DOHH2 (cell line): ENCODE measurements around the gene RPN1.

Source experiments
- H3F3A ChIP-seq: fragments of 200-600 bp; sonication (generic), shearing (Covaris generic); 2 replicates; pipeline ENCODE4 v1.6.0; 2016; ENCODE audit warnings: antibody characterized with exemption, mild to moderate bottlenecking; ENCODE audit not compliant: control insufficient read depth, insufficient read depth
- H3K27ac ChIP-seq: fragments of 200-600 bp; sonication (generic); 2 replicates; pipeline ENCODE4 v1.5.1; 2014; ENCODE audit warnings: low read depth, mild to moderate bottlenecking, low read length, moderate library complexity
- H3K27me3 ChIP-seq: fragments of 200-600 bp; sonication (generic); 2 replicates; pipeline ENCODE4 v1.6.1; 2014; ENCODE audit warnings: mild to moderate bottlenecking, low read length, mixed read lengths; ENCODE audit not compliant: control insufficient read depth
- H3K36me3 ChIP-seq: fragments of 200-600 bp; sonication (generic); 2 replicates; pipeline ENCODE4 v1.6.1; 2014; ENCODE audit warnings: mild to moderate bottlenecking, low read length, moderate library complexity, mixed read lengths; ENCODE audit not compliant: control insufficient read depth
- H3K4me1 ChIP-seq: fragments of 200-600 bp; sonication (generic); 2 replicates; pipeline ENCODE4 v1.6.1; 2014; ENCODE audit warnings: mild to moderate bottlenecking, low read length, mixed read lengths; ENCODE audit not compliant: control insufficient read depth
- H3K4me2 ChIP-seq: fragments of 200-600 bp; sonication (generic); 2 replicates; pipeline ENCODE4 v1.6.0; 2014; ENCODE audit warnings: mild to moderate bottlenecking, low read length, moderate library complexity
- H3K4me3 ChIP-seq: fragments of 200-600 bp; sonication (generic); 2 replicates; pipeline ENCODE4 v1.5.1; 2014; ENCODE audit warnings: mild to moderate bottlenecking, low read length, mixed read lengths
- H3K79me2 ChIP-seq: fragments of 200-600 bp; sonication (generic); 2 replicates; pipeline ENCODE4 v1.6.1; 2014; ENCODE audit warnings: mild to moderate bottlenecking, low read length, mixed read lengths; ENCODE audit not compliant: control insufficient read depth
- H3K9me2 ChIP-seq: fragments of 200-600 bp; sonication (generic); replicated peaks from 2 replicates; pipeline ENCODE4 v1.6.1; 2014; ENCODE audit warnings: mild to moderate bottlenecking, low read length, mixed read lengths; ENCODE audit not compliant: control insufficient read depth
- H3K9me3 ChIP-seq: fragments of 200-600 bp; sonication (generic); 2 replicates; pipeline ENCODE4 v1.6.1; 2014; ENCODE audit warnings: antibody characterized with exemption, low read length, mixed read lengths; ENCODE audit not compliant: control insufficient read depth, insufficient read depth
- H4K20me1 ChIP-seq: fragments of 200-600 bp; sonication (generic); 2 replicates; pipeline ENCODE4 v1.6.0; 2014; ENCODE audit warnings: low read depth, mild to moderate bottlenecking, antibody characterized with exemption, low read length, moderate library complexity; ENCODE audit not compliant: control insufficient read depth, insufficient read depth
- CTCF ChIP-seq: fragments of 200-600 bp; sonication (generic); IDR thresholded peaks from one replicate; pipeline ENCODE4 v1.5.1; 2014; ENCODE audit warnings: antibody characterized with exemption, mild to moderate bottlenecking, low read depth, low read length; ENCODE audit not compliant: poor library complexity, severe bottlenecking
- EZH2phosphoT487 ChIP-seq: fragments of 200-600 bp; sonication (generic); IDR thresholded peaks from 2 replicates; pipeline ENCODE4 v1.6.1; 2017; ENCODE audit warnings: borderline replicate concordance, mild to moderate bottlenecking, antibody characterized with exemption, low read length, moderate library complexity, mixed read lengths

RPN1 gene

DNA sequence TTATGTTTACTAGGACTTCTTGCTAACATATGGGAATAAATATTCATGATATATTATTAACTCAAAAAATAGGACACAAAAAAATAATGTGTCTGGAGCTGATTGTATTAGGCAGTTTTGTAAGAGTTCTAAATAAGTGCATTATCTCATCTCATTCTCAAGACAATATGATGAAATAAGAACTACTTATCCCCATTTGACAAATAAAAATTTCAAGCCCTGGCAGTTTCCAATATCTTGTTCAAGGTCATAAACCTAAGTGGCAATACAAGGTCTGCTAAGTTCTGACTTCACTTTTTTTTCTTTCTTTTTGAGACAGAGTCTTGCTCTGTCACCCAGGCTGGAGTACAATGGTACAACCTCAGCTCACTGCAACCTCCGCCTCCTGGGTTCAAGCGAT, 18.3 kb downstream of the RPN1 start:
- no peak overlapping the region for H3K4me2 ChIP-seq
- H4K20me1 ChIP-seq = peaks cover 2% of the 10 kb centered on the region; the same call in 1 of the 2 replicates
- no peak overlapping the region for H3K27ac ChIP-seq
- no peaks in the 10 kb centered on the region for H3K9me2 ChIP-seq
- TF ChIP-seq EZH2phosphoT487 (no peak), CTCF (no peak)
- H3K4me1 ChIP-seq = no peaks in the 10 kb centered on the region
- H3K27me3 ChIP-seq = no peaks in the 10 kb centered on the region
- no peak overlapping the region for H3K4me3 ChIP-seq
- H3K36me3 ChIP-seq = peaks cover 77% of the 10 kb centered on the region
- H3K9me3 ChIP-seq = no peaks in the 10 kb centered on the region
- H3K79me2 ChIP-seq = peaks cover 74% of the 10 kb centered on the region
- H3F3A ChIP-seq = peaks cover 2% of the 10 kb centered on the region; the same call in 1 of the 2 replicates

DNA sequence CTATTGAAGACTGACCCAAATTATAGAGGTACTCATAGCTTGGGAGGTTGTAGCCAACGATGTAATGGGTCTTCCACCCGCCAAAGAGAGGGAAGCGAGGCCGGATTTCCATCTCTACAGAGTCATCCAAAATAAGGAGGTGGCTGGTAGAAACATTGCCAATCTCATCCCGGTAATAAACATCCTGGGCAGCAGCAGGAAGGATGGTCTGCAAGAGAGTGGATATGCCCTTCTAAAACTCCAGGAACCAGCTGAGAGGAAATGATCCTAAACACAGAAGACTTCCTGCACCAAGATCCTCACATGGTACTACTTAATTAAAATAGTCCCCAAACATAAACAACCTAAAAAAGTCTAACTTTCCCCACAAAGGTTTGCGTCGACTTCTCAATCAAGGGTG, 20.7 kb downstream of the RPN1 start:
- Histone ChIP-seq H3K9me3 (no peaks in the 10 kb centered on the region), H3F3A (peaks cover 2% of the 10 kb centered on the region; the same call in 1 of the 2 replicates), H3K27me3 (no peaks in the 10 kb centered on the region), H3K4me3 (no peak overlapping the region), H3K4me1 (no peaks in the 10 kb centered on the region), H4K20me1 (peaks cover 3% of the 10 kb centered on the region; the same call in 1 of the 2 replicates), H3K9me2 (no peaks in the 10 kb centered on the region), H3K27ac (no peak overlapping the region), H3K4me2 (no peak overlapping the region), H3K79me2 (peaks cover 70% of the 10 kb centered on the region), H3K36me3 (peaks cover 81% of the 10 kb centered on the region)
- no peak for TF ChIP-seq CTCF
- no peak for TF ChIP-seq EZH2phosphoT487

DNA sequence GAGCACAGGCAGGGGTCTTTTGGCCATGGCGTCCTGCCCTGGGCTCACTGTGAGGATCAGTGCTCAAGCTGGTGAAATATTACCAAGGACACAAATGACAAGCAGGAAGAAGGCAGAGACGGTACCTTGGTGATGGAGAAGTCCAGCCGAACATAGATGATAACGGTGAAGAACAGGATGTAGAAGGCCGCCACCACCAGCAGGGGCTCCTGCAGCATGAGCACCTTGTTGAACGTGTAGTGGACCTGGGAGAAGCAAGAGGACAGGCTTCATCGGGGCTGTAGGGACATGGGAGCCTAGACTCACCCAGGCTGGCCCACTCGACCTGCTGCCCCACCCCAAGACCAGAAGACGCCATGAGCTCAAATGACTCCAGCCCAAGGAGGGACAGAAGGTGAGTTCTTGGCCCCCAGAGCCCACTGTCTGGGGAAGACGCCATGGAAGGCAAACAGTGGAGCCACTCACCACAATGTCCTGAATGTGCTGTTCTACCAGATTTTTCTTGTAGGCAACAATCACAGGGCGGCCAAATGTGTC, 25.1 kb downstream of the RPN1 start:
- no peak overlapping the region for H3K27ac ChIP-seq
- H3K4me2 ChIP-seq = no peak overlapping the region
- no peaks in the 10 kb centered on the region for H3K9me3 ChIP-seq
- H3K36me3 ChIP-seq = peaks cover 89% of the 10 kb centered on the region
- no peaks in the 10 kb centered on the region for H3K27me3 ChIP-seq
- no peak for TF ChIP-seq EZH2phosphoT487
- TF ChIP-seq CTCF = no peak
- no peaks in the 10 kb centered on the region for H3F3A ChIP-seq
- no peaks in the 10 kb centered on the region for H3K9me2 ChIP-seq
- H3K79me2 ChIP-seq = peaks cover 52% of the 10 kb centered on the region
- H3K4me1 ChIP-seq = no peaks in the 10 kb centered on the region
- peaks cover 3% of the 10 kb centered on the region; the same call in 1 of the 2 replicates for H4K20me1 ChIP-seq
- H3K4me3 ChIP-seq = no peak overlapping the region
